AML-193 (cell line): ENCODE results near the gene PICALM.
A peak's percentile ranks its signal among the peaks of the same experiment; 100 is the strongest.

ENCODE experiments used
- DNase-seq, 2 experiments: peaks; one replicate each; lab custom pipeline; 2025; lab: John Stamatoyannopoulos, UW

Gene PICALM

DNA sequence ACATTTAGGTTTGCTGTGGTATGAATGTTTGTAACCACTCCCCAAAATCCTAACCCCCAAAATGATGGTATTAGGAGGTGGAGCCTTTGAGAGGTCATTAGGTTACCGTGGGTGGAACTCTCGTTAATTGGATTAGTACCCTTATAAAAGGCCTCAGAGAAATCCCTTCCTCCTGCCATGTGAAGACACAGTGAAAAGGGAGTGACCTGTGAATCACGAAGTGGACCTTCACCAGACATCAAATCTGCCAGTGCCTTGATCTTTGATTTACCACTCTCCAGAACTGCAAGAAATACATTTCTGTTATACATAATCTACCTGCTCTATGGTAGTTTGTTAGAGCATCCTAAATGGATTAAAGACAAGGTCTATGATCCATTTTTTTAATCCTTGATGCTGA lies 12.6 kb upstream of the PICALM start:
- no peak for DNase-seq

DNA sequence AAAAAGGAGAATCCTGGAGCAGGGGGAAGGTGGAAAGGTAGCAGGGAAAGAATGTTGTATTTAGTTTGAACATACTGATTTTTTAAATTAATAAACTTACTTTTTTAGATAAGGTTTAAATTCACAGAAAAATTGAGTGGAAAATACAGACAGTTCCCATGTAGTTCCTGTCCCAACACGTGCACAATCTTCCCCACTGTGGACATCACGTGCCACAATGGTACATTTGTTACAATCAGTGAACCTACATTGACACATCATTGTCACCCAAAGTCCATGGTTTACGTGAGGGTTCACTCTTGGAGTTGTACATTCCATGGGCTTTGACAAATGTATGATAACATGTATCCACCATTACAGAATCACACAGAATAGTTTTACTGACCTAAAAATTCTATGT lies 10.5 kb upstream of the PICALM start:
- DNase-seq = no peak

DNA sequence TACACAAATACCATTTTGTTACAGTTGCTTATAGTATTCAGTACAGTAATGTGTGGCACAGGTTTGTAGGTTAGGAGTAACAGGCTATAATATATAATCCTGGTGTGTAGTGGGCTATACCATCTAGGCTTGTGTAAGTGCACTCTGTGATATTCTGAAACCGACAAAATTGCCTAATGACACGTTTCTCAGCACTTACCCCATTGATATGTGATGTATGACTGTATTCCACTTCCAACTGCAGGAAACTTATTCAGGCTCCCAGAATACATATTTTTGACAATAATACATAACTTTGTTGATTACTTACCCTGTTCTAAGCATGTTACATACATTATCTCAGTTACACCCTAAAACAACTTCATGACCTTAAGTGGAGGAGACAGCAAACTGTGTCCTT lies 5.1 kb upstream of the PICALM start:
- no peak for DNase-seq

DNA sequence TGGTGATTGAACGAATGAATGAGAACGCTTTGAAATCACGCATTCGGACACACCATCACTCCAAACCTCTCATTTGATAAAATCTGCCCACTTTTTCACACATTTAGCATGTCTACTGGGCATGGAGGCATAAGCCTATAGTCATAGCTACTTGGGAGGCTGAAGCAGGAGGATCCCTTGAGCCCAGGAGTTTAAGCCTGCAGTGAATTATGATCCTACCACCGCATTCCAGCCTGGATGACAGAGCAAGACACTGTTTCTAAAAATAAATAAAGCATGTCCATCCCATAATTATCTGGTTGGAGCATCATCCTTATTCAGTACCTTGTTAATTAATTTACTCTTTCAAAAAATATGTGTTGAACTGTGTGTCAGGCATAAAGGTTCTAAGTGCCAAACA lies 3.3 kb upstream of the PICALM start:
- no peak for DNase-seq

DNA sequence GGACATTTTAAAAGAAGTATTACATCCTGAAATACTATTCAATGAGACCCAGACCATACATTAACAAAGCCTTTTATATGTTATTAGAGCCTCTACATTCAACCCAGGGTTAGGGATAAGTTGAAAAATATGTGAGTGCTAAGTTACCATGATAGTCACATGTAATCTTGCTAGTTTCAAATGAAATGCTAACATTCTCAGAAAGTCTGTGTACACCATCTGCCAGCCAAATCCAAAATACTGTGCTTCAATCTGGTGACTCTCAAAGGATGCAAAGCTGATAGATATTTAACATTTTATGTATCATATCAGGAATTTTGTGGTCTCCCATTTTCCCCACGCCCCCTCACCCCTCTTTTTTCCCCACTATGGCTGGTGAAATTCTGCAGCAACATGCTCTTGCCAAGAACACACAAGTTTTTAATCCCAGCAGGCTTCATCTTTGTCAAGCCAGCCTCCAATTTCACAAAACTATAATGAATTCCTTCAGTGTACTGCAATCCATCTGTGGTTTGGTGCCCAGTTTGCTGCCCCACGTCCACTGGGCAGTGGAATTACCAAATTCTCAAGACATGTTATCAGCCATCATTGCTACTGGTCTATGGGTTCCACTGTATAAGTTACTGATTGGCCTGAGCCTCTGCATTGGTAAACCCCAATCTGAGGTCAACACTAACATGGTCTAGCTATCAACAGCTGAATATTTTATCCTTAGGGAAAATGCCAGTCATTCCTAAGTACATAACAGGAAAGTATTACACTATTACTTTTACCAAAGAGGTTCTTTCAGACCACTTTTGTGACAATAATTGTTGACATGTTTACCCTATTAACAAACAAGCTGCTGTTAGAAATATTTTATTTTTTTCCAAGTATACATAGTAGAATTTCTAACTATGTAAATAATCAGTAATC lies 1.5 kb upstream of the PICALM start:
- no peak for DNase-seq

DNA sequence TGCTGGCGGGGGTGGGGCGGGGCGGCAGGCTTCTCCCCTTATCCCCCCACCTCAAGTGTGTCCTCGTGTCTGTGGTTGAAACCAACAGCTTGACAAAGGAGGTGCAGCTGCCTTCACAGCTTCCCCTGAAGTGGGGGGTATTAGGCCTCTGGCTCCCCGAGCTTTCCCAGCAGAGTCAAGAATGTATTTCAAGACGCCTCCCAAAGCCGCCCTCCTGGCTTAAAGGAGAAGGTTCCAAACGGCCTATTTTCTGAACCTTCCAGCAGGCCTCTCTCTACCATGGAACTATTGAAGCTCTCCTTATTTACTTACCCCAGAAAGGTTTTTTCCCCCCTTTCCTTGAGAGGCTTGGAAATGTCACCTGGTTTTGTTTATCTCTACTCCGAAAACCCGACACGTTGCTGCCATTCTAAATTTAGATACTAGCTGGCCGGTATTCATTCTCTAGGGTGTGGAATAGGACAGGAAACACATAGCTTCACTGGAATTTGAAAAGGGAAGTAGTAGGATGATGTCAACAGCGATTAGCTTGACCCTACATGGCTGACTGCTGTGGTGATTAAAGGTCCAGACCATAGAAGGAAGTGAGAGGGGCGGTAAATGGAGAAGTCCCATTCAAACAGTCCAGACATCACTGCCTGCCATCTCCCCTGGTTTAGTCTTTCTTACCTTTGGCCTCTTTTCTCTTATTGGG lies 671 bp upstream of the PICALM start:
- DNase-seq = peak; percentile 85 to 87

DNA sequence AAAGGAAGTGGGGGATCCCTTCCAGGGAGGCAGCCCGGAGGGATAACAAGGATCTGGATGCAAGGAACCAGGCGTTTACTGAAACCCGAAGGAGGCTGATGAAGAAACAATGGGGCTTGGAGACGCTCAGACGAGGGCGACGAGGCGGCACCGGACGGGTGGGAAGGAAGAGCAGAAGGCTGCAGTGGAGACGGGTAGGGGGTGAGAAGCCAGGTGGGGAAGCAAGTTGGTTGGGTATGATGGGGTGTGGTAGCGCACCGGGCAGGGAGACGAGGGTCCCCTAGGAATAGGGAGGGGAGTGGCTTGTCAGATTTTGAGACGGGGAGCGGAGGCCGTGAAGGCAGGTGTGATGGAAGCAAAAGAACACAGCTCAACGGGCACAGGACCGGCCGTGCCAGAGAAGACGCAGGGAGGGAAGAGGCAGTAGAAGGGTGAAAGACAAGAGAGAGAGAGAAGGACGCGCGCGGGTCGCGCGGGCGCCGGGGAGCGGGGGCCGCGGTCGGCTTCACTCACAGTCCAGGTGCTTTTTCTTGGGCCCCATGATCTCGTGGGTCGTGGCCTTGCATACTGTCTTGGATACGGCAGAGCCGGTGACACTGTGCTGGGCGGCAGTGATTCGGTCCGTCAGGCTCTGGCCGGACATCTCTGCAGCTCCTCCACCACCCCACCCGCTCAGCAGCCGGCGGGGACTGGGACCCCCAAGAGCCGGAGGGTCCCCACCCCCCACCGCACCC lies 579 bp downstream of the PICALM start:
- no peak for DNase-seq

DNA sequence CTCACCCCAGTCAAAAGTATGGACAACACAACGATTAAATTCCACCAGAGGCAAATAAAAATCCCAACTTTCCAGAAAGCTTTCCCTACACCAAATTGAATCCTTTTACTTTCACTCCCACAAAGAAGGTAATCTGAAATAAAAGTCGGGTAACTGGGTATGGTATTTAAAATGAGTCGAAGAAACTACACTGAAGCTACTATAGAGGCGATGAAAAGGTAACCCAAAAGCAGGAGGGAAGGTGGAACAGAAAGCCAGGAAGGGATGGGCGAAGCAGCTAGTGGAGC lies 1.1 kb downstream of the PICALM start:
- DNase-seq = no peak

DNA sequence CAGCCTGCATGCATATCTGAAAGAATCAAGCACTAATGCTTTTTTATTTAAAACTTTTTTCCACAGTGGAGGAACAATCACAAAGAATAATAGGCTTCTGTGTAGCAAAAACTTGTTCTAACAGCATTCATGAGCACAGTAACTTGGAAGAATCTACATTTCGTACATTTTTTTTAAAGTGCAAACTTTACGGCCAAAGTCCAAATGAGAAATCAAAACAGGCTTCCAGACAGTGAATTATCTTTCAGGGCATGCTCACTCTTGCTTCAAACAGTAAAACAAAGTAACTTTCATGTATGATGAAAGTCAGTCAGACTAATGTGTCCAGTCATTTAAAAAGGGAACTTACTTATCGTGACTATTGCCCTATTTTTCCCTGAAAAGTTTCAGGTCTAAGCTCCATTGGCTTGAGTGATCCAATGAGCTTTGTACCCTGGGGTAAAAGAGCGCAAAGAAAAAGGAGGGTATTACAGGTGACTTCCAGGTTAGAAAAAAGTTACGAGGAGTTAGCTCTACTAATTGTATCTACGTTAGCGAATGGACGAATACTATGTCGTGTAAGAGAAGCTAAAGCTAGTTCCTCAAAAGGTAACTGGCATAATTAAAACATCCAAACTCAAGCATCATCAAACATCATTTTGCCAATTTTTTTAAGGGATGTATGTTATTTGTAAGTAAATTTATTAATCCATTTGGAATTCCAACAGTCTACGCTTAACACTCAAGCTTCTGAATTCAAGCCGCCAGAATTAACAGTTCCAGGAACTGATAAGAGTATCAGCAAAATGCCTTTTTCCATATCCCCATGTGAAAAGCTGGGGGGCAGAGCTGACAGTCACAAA lies 1.7 kb downstream of the PICALM start:
- DNase-seq = peak; percentile 72 to 84

DNA sequence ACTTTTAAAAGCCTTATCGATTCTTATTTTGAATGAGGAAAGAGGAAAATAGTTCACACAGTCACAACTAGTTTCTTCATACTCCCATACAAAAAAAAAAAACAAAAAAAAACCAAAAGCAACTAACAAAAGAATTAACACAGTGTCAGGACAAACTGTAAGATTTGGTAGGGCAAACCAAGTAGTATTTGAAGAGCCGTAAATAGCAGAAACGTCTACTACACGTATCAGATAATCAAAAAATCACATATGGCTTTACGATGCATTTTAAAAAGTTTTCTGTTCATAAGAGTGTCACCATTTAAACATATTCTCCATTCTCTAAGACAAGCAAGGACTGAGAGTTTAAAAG lies 2.3 kb downstream of the PICALM start:
- no peak for DNase-seq

DNA sequence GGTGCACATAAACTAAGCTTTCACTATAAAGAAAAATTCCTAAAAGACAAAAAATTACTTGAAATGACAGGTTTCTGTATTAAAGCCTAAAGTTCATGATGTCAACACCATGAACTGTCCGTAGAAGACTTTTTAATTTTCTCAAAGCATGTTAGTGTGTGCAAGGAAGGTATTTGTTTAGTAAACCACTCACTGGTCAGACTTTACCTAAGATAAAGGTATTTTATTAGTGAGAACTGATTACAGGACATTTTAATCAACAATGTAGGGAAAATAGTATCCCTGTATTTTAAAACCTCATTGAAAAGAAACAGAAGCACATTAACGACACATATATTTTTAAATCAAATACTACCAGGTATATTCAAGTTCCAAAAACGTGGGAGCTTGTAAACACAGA lies 2.9 kb downstream of the PICALM start:
- no peak for DNase-seq

DNA sequence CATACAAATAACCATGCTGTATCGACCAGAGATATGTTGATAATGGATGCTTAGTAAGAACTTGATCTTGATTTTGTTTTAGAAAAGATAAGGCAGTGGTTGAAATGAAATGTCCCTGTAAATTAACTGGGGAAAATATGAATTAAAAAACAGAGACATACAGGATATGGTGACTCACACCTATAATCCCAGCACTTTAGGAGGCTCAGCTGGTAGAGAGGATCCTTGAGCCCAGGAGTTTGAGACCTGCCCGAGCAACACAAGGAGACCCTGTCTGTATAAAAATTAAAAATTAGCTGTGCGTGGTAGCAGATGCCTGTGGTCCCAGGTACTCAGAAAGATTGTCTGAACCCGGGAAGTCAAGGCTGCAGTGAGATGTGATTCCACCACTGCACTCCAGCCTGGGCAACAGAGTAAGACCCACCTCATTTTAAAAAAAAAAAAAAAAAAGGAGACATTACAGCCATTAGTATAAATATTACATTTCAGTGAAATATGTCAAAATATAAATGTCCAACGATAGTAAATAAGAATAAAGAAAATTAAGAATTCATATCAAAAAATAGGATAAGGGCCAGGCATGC lies 4.6 kb downstream of the PICALM start:
- no peak for DNase-seq

DNA sequence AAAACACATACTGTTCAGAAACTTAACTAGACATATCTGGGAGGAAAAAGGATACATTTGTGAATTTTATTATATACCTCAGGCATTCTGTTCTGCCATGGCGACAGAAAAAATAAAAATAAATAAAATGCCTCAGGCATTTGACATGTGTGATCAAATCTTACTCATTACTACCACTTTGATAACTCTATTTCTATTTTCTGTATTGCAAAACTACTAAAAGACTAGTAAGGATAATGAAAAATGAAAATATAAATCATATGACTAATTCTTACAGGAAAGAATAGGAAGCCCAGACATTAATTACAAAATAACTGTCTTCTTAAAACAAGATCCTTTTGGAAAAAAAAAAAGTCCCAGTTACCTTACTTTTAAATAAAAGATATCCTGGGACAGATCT lies 5.3 kb downstream of the PICALM start:
- DNase-seq = peak in 1 of 2 experiments; percentile 22

DNA sequence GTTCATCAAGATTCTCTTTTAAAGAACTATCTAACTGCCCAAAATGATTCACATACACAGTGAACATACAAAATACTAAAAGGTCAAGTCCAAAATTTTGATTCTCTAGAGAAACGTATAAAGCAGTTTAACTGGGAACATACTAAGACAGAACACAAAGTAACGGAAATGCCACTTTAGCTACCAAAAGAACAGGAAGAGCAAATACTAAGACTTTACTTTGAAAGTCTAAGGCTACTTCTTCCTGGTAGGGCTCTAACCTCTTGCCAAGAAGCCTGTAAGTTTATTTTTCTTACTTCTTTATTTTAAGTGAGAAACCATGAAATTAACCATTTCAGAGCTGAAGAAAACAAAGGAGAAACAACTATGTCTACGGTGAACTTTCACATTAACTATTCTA lies 6.2 kb downstream of the PICALM start:
- DNase-seq = peak; percentile 20 to 53

DNA sequence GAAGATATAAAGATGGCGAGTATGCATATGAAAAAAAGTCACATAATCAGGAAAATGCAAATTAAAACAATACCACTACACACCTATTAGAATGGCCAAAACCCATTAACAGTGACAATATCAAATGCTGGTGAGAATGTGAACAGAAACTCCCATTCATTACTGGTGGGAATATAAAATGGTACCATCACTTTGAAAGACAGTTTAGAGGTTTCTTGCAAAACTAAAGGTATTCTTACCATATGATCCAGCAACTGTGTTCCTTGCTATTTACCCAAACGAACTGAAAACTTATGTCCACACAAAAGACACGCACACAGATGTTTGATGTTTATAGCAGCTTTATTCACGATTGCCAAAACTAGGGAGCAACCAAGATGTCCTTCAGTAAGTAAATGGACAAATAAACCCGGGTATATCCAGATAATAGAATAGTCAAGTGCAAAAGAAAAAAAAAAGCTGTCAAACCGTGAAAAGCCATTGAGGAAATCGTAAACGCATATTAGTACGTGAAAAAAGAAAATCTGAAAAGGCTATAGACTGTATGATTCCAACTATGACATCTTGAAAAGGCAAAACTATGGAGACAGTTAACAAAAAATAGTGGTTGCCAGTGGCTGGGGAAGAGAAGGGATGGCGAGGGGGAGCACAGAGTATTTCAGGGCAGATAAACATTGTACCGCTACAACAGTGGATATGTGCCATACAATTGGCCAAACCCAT lies 7.2 kb downstream of the PICALM start:
- no peak for DNase-seq

DNA sequence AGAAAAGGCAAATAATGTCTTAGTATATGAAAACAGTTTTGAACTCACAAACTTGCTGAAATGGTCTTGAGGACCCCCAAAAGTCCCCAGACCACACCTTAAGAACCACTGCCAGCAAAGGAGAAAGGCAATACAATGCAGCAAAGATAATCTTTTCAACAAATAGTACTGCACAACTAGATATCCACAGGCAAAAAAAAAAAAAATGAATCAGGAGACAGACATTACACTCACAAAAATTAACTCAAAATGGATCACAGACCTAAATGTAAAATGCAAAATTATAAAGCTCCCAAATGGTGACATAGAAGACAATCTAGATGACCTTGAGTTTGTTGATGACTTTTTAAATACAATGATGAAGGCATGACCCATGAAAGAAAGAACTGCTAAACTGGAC lies 8.3 kb downstream of the PICALM start:
- DNase-seq = no peak

DNA sequence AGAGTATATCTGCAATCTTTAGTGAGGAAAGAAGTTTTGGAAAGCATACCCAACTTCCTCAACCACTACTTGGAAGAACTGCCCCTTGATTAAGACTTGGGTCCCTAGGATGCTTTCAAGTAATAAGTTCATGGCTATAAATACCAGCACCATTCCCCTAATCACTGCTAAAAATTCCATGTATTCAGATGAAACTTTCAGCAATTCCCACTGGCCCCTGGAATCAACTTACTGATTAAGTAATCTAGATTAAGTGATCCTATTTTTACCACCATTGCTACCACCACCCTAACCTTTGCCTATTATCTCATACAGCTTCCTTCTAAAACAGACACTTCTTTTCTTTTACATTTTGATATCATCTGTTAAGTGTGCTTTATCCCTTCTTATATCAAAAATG lies 10.5 kb downstream of the PICALM start:
- no peak for DNase-seq

DNA sequence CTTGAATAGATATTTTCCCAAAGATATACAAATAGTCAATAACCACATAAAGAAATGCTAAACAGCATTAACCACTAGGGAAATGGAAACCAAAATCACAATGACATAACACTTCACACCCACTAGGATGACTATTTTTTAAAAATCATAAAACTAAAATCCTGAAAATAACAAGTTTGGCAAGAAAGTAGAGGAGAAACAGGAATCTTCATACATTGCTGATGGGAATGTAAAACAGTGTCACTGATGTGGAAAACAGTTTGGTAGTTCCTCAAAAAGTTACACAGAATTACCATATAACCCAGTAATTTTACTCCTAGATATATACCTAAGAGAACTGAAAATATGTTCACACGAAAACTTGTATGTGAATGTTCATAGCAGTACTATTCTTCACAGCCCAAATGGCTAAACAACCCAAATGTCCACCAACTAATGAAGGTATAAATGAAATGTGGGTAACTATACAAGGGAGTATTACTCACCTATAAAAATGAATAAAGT lies 12.5 kb downstream of the PICALM start:
- no peak for DNase-seq

DNA sequence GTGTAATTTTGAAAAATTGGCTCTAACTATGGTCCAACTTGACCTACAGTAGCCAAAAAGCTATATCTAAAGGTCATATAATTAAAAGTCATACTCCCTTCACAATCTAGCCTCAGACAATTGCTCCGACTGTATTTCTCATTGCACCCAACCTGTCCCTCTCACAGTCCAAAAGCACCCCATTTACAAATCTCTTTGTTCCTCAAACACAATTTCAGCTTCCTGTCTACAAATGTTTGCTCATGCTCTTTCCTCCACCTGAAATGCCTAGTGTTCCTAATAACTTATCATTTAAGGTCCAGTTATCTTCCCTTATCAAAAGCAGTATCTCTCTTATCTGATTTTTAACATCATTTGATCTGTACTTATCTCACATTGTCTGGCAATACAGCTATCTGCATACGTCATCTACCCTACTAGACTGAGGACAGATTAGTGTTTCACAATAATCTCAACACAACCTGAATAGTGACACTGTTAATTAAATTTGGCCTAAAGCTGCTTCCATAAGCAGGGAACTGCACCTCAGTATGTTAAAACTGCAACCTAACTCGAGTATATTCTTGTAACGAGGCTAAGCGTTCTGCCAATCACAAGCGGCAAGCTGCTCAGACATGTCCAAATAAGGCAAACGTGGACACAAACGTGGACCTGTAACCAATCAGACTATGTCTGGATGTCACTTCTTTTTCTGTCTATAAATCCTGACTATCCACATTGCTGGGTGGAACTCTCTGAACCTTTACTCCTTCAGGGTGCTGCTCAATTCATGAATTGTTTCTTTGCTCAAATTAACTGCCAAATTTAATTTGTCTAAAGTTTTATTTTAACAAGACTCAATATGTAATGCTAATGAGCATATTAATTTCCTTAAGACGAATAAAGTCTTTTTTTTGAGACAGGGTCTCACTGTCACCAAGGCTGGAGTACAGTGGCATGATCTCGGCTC lies 15.9 kb downstream of the PICALM start:
- DNase-seq = no peak

DNA sequence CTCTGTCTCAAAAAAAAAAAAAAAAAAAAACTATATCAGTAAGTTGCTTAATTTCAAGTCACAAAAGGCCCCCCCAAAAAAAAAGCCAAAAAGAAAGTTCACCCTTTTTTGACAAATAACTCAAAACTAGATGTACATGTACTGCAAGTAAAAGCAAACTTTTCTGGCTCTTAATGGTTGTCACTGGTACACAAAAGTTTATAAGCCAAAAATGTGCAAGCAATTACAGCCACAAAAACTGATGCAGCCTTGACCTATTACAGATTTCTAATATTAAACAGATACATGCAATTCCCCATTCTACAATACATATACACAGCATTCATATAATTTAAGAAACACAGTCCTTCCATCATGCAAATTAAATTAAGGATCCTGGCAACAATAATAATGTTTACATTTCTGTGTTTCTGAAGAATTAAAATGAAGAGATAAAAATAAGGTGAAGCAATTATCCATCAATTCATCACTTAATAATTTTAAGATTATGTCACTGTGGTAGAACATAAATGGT lies 18.6 kb downstream of the PICALM start:
- DNase-seq = no peak
